Activated CD4-positive, alpha-beta T cell treated with anti-CD3 and anti-CD28 coated beads, Interleukin-2, amount 50 U/mL, for 24 hours (primary cell): ENCODE measurements around the gene FOXL1.

ENCODE experiments used
- DNase-seq, 2 donors: peaks; one replicate each; pipeline ENCODE4 v3.0.0-alpha.2; 2020; ENCODE audit warnings: low read depth in 1 of 2, low spot score in 1 of 2

FOXL1 gene

GRCh38 chr16:86549076-86549892, 29.1 kb upstream of the FOXL1 start:
- no peak for DNase-seq

GRCh38 chr16:86549893-86550190, 28.5 kb upstream of the FOXL1 start:
- no peak for DNase-seq

- no peak for DNase-seq
Measured at GRCh38 chr16:86550281-86550680, 28.1 kb upstream of the FOXL1 start.

- DNase-seq, result no peak
Measured at GRCh38 chr16:86553356-86553755, 25.0 kb upstream of the FOXL1 start.

- DNase-seq, result no peak
Measured at GRCh38 chr16:86554599-86554916, 23.8 kb upstream of the FOXL1 start.

GRCh38 chr16:86554917-86555703, 23.2 kb upstream of the FOXL1 start, which contains the start of gene MTHFSD:
Gene MTHFSD (minus strand): TSS chr16:86555235. CDS start chr16:86555184, 51 bp downstream.
- peak; percentile 93 to 98 for DNase-seq

- DNase-seq, result no peak
Measured at GRCh38 chr16:86555704-86556075, 22.7 kb upstream of the FOXL1 start.

- DNase-seq, result no peak
Measured at GRCh38 chr16:86556576-86556975, 21.8 kb upstream of the FOXL1 start.

- DNase-seq, result no peak
Measured at GRCh38 chr16:86557587-86557986, 20.8 kb upstream of the FOXL1 start.

GRCh38 chr16:86558355-86559193, 19.8 kb upstream of the FOXL1 start:
- DNase-seq, result no peak

- no peak for DNase-seq
Measured at GRCh38 chr16:86559802-86560305, 18.5 kb upstream of the FOXL1 start.

GRCh38 chr16:86562356-86562755, 16.0 kb upstream of the FOXL1 start:
- no peak for DNase-seq

GRCh38 chr16:86563469-86564345, 14.6 kb upstream of the FOXL1 start:
- peak; percentile 71 to 84 for DNase-seq

GRCh38 chr16:86565181-86565631, 13.1 kb upstream of the FOXL1 start:
- no peak for DNase-seq

- DNase-seq, result no peak
Measured at GRCh38 chr16:86565644-86566511, 12.5 kb upstream of the FOXL1 start.

- DNase-seq, result peak in 1 of 2 donors; percentile 45
Measured at GRCh38 chr16:86566601-86566965, 11.8 kb upstream of the FOXL1 start, which contains the start of gene FOXC2. Gene FOXC2 (plus strand): TSS chr16:86566829. CDS start chr16:86567336, 507 bp downstream.

- no peak for DNase-seq
Measured at GRCh38 chr16:86566966-86567700, 11.2 kb upstream of the FOXL1 start.

- no peak for DNase-seq
Measured at GRCh38 chr16:86567701-86568581, 10.4 kb upstream of the FOXL1 start.
